HG03045 (cell line): ENCODE measurements around the gene CASZ1.

ENCODE experiments used
- ATAC-seq: cut with Tn5 transposase; IDR thresholded peaks from one replicate; pipeline ENCODE4 v1.9.1; 2021; ENCODE audit warnings: mild to moderate bottlenecking, moderate library complexity; ENCODE audit not compliant: unreplicated experiment

CASZ1 gene

DNA sequence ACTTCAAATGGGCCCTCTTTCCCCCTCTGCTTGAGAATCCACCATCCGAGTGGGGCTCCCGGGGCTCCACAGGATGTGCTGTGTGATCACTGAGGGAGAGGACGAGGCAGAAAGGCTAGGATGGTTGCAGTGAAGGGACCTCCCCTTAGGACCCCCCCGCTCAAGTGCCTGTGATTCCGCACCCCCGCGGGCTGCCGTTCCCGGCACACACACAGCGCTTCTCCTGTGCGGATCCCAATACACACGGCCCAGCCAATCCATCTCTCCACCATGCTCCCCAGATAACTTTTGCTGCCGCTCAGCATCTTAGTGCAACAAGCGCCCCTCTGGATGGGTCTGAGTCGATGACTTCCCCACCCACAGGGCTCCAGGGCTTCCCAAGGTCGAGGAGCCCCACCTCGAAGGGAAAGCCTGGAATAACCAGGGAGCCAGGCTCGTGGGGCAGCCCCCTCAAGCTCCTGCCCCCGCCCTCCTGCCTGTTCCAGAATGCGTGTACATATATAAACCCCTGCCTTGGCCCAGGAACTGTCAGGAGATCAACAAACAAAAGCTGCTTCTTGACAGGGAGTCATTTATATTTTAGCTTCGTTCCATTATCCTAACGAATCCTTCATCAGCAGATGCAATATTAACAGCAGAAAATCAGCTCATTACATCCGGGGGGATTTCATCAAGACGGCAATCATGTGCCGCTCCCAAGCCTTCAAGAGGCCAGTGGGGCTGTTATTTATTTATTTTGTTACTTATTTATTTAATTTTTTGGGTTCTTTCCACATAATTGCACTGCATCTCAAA lies 83.7 kb downstream of the CASZ1 start:
- no peak for ATAC-seq

DNA sequence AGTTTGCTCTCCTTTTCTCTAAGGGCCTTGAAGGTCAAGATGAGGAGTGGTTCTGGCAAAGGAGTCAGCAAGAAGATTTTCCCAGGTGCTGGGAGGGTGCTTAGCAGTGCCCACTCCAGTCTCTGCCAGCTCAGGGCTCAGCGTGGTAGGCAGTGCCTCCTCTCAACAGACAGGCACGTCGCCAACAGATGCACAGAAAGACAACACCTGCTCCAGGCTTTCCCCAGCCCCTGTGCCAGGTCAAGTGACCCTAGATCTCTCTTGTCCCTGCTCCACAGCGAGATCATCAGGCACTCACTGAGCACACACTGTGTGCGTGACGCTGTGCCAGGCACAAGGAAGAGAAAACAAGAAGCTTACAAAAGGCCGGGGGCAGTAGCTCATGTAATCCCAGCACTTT lies 86.0 kb downstream of the CASZ1 start:
- no peak for ATAC-seq

DNA sequence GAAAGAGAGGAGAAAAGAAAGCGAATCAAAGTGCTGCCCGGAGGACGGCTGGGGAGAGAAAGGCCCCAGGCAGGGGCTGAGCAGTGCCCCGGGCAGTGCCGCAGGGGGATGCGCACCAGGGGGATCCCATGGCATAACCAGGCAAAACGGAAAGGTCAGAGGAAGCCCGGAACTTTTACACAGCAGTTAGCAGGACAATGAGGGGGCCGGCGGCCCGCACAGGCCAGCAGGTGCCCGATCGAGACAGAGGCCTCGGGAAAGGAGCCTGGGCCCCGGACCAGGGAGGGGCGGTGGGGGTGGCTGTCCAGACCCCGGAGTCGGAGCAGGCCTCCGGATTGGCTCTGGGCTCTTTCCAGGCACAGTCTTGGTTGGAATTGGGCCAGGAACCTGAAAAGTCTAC lies 86.8 kb downstream of the CASZ1 start:
- no peak for ATAC-seq

DNA sequence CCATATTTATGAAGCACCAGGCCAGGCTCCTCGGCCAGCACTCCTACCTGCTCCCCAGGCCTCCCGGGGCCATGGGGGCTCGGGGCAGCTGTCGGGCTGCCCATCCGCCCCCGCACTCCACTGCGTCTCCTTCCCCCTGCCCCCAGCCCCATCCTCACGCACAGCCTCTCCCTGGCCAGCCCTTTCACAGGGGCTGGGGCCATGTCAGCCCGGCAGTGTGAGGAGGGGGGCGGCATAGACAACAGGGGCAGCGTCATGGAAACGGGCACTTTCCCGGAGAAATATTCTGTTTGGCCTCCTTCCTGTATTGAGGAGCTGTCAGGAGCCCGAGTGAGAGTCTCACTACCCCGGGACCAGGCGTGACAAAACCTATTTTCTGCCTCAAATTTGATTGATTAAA lies 87.3 kb downstream of the CASZ1 start:
- no peak for ATAC-seq

DNA sequence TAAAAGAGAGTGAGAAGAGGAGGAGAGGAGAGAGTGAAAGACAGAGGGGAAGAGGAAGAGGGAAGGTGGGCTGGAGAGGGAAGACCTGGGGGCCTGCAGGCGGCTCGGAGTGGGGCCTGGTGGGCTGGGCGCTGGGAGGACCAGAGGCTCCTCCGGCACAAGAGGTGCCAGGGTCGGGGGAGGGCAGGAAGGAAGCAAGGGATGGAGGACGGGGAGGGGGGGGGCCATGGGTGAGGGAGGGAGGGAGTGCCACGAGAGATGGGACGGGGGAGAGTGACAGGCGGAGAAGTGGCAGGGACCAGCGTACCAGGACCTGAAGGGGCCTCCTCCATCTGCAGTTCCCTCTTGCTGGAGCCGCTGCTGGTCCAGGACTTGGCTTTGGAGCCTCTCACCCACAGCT lies 87.7 kb downstream of the CASZ1 start:
- no peak for ATAC-seq

DNA sequence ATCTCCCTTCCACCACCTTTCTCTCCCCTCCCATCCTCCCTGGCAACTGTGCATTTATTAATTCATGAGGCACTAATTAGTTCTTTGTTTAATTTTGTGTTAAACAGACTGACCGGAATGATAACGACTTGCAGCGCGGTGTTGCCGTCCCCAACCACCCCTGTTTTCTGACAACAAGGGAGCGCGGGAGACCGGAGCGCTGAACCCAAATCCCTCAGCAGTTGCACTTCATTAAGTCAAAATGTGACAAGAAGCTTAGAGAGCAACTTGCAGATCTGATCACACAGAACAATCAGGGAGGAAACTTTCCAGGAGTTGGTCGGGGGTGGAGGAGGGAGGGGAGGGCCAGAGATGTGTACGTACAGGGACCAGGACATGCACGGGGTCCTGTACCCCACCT lies 89.2 kb downstream of the CASZ1 start:
- no peak for ATAC-seq

DNA sequence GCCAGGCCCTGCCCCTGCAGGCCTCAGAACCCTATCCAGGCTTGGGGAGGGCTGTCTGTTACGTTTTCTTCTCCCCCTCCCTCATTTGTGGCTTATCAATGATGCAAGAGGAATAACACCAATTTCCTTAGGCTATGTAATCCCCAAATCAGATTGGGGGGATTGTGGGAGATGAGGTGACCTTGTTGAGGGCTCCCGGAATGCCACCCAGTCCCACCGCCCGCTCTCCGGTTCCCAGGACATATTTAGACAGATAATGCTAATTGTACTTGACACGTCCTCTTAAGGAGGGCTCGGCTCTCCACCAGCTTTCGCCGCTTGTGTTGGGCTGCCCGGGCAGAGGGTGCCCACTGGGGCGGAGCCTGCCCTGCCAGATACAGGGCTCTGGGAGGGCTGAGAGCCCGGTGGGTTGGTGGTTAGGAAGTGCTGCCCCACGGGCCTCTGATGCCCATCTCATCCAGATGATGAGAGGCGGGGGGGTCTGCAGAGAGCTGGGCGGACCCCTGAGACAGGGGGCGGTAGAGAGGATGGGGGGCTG lies 90.0 kb downstream of the CASZ1 start:
- no peak for ATAC-seq

DNA sequence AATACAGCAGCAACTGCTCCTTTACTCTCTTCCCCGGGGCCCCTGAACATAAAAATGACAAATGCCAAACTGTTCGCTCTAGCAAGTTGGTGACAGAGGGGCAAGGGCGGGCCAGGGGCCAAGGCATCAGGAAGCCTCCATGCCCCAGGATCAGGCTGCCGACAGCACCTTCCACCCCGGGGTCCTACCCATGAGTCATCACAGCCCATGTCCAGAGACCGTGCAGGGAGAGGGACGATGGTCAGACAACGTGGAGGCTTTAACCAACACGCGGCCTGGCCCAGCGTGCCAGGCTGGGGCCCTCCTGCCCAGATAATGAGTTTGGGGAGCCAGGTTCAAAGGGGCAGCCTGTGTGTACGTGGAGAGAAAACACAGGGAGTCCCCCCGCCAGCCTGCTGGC lies 90.5 kb downstream of the CASZ1 start:
- no peak for ATAC-seq

DNA sequence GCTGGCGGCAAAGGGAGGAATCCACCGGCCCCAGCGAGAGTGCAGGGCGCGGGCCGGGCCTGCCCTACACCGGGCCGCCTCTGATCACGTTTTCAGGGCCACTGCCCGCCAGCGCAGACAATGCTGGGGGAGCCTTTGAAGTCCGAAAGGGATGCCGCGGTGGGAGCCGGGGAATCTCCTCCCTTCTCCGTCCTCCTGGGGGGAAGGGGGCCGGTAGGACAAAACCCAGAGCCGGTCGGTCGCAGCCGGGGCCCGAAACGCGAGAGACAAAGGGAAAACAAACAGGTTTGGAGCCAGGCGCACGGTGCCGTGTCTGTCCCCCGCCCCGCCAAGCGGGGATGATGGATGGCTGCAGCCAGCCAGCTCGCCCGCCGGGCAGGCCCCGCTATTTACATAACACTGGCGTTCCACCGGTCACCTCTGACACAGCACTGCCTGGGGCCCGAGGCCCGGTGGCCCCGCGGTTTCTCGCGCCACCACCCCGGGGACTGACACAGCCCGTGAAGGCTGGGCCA lies 92.0 kb downstream of the CASZ1 start:
- no peak for ATAC-seq

DNA sequence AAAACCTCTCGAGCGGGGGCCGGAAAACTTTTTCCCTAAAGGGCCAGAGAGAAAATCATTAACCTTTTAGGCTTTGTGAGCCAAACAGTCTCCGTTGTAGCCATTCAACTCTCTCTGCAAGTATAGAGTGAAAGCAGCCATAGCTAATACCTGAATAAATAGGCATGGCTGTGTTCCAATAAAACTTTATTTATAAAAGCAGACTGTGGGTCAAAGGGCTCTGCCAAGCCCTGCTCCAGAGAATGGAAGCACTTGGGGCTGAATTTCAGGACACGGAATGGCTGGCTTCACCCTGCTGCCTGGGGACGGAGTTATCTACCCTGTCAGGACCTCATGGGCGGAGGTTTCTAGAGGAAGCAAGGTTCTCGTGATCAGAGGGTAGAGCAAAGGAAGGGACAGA lies 92.7 kb downstream of the CASZ1 start:
- no peak for ATAC-seq

DNA sequence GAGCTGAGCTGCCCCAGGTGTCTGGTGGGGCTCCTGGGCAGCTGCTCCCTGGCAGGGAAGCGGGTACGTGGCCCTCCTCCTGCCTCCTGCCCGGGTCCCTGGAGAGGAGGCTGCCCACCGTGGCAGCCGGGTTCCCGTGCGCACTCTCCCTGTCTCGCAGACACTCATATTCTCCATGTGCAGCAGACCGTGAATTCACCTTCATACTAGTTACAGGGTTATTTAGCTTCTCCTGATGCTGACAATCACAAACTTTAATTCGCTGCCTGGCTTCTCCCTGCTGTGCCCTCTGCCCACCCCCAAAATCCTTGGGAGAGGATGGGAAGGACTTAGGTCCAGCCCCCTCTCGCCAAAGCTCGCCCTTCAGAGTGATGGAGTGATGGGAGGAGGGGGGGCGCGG lies 95.3 kb downstream of the CASZ1 start:
- no peak for ATAC-seq

DNA sequence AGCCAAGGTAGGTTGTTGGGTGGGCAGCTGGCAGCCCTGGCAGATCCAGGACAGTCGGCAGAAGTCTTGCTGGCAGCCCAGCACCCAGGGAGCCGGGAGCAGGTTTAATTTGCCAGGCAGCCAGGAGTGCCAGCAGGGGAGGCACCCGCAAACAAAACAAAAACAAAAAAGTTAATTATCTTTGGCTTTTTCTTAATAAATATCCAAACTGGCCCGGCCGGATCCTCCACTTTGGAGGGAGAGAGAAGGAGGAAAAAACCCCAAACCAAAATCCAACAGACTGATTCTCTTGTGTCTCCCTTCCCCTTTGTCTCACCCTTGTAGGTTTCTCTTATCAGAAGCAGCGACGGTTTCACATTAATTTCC lies 97.0 kb downstream of the CASZ1 start:
- ATAC-seq: no peak

DNA sequence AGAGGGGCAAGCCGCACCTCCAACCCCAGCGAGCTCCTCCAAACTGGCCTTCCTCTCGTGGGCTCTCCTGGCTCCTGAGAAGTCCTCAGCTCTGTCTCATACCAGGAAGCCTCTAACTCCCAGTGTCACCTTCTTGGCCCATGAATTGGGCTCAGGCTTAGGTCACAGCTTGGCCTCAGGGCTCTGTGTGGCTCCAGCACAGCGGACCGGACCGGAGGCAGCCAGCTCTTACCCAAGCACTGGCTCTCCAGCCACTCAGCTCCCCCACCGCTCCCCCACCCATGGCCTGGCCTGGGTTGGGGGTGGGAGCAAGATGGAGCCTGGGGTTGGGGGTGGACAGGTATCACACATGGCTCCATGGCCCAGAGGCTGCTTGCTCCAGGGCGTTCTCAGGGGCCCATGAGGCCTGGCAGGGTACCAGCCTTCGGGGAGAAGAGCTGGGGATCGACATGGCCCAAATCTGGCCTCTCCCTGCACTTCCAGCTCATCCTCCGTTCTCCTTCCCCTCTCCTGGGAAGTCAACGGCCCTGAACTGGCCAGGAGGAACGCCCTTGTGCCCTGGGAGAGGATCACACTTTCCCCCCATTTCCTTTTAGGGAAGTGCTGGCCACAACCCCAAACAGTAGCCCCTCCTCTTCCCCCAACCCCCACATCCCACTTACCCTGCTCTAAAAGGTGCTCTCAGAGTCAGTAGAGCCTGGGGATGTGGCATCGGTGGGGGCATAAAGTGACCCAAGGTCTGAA lies 97.5 kb downstream of the CASZ1 start:
- no peak for ATAC-seq

DNA sequence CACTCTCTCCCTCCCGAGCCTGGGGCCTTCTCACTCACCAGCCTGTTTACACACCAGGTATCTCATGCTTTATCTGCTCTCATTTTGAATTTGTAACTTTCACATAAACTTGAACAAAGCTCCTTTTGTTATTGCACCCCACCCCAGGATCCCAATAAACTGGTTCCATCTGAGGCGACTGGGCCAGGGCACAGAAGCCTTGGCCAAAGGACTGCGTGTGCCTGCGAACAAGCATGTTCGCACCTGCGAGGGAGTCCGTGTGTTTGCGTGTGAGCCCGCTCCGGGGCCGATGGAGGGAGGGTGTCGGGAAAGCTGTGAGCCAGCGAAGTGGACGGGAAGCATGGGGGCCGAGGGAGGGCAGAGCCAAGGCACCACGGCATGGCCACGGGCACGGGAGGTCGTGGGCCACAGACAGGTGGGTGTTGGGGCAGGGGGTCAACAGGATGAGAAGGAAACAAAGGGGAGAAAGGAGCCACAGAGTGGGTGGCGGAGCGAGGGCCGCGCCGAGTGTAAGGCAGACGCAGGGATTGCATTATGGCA lies 98.8 kb downstream of the CASZ1 start:
- ATAC-seq: no peak

DNA sequence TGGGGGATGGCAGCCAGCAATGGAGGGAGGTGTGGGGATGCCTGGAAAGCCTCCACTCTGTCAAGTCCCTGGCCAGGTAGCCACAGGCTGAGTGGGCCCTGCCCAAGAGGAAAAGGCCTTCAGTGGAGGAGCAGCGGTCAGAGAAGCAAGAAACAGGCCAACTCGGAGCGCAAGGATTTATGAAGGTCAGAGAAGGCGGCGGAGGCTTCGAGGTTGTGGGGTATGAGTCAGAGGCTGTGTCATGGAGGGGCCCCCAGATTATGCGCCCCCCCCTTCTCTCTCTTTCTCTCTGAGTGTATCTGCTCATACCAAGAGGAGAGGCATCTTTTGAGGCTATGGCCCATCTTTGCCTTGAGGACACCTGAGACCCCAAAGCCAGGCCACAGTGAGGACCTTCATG lies 99.5 kb downstream of the CASZ1 start:
- no peak for ATAC-seq

DNA sequence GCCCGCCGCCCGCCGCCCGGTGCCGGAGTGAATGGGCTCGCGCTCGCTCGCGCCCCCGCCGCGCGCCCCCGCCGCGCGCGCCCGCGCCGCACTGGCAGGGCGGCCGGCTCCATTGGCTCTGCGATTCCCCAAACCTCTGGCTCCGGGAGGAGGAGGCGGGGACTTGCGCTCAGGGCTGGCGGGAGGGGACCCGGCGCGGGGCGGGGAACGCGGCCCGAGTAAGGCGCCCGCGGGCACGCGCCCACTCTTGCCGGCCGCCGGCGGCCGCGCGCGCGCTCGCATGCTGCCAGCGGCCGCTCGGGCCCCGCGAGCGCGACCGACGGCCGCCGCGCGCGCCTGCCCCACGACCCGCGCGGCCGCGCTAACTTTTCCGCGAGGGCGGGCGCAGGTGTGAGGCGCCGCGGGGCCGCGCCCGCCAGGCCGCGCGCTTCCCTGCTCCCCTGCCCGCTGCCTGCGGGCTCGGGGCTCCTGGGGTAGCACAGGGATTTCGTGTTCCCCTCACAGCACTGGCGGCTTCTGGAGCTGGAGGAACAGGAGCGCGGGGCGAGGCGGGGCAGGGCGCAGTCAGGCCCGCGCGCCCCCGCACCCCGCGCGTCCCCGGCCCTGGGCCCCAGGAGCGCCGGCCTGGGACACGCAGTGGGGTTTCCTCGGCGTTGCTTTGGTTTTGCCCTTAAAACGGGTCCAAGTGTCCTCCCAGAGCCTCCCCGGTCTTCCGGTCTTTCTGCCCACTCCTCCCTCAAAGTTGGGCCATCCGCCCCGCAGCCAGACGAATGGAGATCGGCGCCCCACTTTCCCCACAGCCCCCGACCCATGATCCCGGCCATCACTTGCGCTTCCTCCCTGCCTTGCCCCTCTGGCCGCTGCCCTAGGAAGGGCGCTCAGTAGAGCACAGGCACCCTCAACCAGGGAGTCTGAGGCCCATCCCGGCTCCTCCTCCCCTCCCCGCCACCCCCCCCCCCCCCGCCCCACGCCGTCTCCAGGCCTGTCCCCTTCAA lies 101.5 kb downstream of the CASZ1 start:
- ATAC-seq: peak; percentile 56

DNA sequence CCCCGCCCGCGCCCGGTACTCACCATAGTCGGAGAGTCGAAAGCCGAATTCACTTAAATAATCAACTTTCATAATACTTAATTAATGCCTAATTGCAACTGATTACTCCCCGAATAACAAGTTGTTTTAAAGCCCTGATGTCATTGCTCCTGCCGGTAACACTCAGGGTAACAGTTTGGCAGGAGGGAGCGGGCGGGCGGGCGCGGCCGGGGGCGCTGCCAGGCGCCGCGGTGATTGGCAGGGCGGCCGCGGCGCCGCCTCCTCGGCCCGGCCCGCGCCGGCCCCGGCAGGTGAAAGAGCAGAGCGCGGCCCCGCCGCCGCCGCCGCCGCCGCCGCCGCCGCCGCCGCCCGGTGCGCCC lies 102.2 kb downstream of the CASZ1 start:
- ATAC-seq: peak; percentile 40

DNA sequence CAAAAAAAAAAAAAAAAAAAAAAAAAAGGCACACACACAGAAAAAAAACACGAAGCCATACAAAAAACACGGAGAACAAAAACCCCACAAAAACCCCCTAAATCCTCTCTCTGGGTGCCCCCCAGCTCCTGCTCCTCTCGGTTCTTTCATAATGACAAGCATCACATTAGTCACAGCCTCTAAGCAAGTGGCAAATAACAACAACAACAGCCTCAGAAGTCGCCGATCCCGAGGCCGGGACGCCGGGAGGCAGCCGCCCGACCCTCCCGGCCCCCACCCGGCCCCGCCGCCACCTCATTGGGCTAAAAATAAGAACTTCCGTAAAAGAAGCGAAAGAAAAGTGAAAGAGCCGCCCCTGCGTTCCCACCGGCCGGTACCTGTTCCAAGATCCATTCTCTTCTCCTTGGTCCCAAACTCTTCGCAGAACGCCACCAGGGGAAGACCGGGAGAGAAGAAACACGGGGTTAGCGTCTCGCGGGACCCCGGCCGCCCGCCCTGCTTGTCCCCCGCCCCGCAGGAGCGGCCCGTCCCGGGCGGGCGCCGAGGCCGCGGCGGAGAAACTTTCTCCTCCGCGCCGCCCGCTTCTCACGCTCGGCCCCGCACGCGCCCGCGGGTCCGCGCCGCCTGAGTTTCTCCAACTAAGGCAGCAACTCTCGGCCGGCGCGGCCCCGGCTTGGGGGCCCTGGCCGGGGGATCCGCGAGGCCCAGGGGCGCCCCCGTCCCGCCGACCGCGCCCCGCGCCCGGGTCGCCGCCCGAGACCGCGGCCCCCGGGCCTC lies 102.8 kb downstream of the CASZ1 start:
- ATAC-seq: peak; percentile 18

DNA sequence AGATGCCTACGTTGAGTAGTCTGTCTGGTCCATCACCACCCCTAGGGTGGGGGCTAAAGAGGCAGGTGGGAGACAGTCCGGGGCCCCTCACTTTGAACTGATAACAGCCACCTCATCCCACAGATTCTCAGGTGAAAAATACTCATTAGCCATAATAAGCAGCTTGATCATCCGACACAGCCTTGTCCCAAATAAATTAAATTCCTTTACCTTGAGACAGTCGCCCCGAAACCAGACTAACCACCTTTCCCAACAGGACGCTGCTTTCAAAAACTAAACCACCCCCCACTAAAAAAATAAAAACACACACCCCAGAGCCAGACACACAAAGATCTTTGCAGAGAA lies 103.3 kb downstream of the CASZ1 start:
- ATAC-seq: no peak

DNA sequence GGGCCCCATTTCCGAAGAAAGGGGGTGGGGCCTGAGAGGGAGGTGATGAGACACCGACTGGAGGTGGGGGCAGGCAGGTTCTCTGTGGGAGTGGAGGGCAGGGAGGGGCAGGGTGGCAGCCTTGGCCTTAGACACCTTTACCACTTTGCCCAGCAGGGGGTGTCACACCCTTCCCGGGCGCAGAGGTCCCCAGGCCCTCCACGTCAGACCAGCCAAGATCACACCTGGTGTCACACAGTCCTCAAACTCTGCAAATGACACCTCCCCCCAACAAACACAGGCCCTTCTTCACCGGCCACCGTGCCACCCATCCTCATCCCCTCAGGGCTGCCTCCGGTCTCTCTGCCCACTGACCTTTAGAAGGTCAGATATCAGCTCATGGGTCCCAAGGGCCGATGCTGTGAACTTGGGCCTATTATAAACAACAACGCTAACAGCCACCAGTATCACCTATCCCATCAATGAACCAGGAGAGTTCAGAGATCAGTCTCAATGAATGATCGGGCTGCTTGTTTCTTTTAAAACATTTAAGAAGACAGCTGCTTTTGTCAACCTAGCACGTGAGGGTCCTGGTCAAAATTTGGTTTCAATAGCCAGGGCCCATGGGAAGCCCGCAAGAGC lies 103.9 kb downstream of the CASZ1 start:
- ATAC-seq: no peak
